ENCODE measurements around the gene SLC12A7. TPM values are rescaled to one million over a fixed set of nuclear protein-coding genes. Genes with fewer than 3 reads are reported as not detected.

Gene SLC12A7
- total RNA-seq, 2 experiments from 2014 or later: 0.06 TPM; not detected in 1

DNA sequence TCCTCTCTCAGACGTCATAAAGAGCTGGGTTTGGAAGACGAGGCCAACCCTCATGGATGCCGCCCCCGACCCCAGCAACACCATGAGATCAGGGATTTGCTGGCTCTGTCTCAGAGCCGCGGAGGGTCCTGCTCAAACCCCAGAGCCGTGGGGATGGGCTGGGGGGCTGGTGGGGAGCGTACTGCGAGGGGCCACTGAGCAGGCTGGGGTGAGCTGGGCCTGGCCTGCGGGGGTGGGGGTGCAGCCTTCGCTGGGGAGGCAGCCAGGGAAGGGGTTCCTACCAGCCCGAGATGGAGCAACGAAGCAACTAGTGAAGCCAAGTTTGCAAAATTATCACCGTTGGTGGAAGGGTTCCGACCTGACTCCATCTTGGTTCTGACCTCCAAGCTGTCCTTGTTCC lies 5.1 kb upstream of the SLC12A7 start:
- Histone ChIP-seq H3K9me3 (ENCODE audit: low read length) (no peaks in the 10 kb centered on the region), H3K79me2 (ENCODE audit: insufficient read depth, low read depth, low read length) (no peaks in the 10 kb centered on the region), H3K9me2 (ENCODE audit: insufficient read depth, low read length) (no peaks in the 10 kb centered on the region), H2AFZ (ENCODE audit: low read length) (no peak overlapping the region), H3K4me1 (ENCODE audit: insufficient read depth, low read length, poor library complexity, severe bottlenecking) (no peaks in the 10 kb centered on the region), H3K36me3 (ENCODE audit: insufficient read depth, low read length) (no peaks in the 10 kb centered on the region), H3K4me2 (ENCODE audit: low read length) (no peak overlapping the region), H4K20me1 (ENCODE audit: insufficient read depth, low read length) (no peaks in the 10 kb centered on the region), H3K4me3 (ENCODE audit: low read depth, low read length, poor library complexity, severe bottlenecking) (no peak overlapping the region), H3K27ac (ENCODE audit: low read depth, low read length, poor library complexity, severe bottlenecking) (no peak overlapping the region)
- POLR2A ChIA-PET: no interaction called here
- no TSS peak for BruUV-seq (replicated peaks)
- CTCF ChIA-PET (ENCODE audit: unreplicated experiment): interaction anchor here (0.6 kb wide), 1 partner anchor 670 kb away, joined by 3 read pairs; no protein-coding TSS in a partner anchor
- no peak for DNase-seq (ENCODE audit: low spot score)
- intact Hi-C loops (cut with micrococcal nuclease; ENCODE audit: unreplicated experiment): no loop called here
- no peak for TF ChIP-seq EZH2phosphoT487 (IDR thresholded peaks at IDR 0.05; ENCODE audit: borderline replicate concordance, low read depth, low read length)
- TF ChIP-seq, protein P1, sequence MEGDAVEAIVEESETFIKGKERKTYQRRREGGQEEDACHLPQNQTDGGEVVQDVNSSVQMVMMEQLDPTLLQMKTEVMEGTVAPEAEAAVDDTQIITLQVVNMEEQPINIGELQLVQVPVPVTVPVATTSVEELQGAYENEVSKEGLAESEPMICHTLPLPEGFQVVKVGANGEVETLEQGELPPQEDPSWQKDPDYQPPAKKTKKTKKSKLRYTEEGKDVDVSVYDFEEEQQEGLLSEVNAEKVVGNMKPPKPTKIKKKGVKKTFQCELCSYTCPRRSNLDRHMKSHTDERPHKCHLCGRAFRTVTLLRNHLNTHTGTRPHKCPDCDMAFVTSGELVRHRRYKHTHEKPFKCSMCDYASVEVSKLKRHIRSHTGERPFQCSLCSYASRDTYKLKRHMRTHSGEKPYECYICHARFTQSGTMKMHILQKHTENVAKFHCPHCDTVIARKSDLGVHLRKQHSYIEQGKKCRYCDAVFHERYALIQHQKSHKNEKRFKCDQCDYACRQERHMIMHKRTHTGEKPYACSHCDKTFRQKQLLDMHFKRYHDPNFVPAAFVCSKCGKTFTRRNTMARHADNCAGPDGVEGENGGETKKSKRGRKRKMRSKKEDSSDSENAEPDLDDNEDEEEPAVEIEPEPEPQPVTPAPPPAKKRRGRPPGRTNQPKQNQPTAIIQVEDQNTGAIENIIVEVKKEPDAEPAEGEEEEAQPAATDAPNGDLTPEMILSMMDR (conservative IDR thresholded peaks at IDR 0.05; ENCODE audit: low read length): no peak

DNA sequence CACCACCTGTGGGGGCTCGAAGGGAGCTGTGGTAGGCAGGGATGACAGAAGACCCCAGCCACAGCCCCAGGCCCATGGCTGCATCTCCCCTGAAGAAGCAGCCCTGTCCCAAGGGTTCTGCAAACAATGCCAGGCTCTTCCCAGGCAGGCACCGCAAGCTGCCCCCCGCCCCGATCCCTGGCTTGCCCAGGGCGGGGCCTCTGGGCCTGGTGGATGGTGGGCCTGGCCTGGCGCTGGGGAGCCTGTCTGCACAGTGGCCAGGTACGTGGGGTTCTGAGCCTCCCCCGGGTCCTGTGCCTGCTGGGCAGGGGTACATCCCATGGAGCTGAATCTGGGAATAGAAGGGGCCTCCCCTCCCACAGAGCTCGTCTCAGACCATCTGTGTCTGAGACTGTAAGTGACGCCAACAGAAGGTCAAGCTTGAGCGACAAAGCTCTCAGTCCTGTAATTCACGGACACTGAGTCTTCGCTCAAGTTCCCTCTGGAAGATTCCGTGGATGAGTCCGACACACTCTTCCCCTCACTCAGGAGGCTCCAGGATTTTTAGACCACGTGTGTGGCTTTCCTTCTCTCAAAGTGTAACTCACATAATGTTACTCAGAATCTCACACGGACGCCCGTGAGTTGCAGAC lies 4.4 kb upstream of the SLC12A7 start:
- Histone ChIP-seq H3K4me3 (ENCODE audit: low read depth, low read length, poor library complexity, severe bottlenecking) (no peak overlapping the region), H3K36me3 (ENCODE audit: insufficient read depth, low read length) (no peaks in the 10 kb centered on the region), H3K79me2 (ENCODE audit: insufficient read depth, low read depth, low read length) (no peaks in the 10 kb centered on the region), H3K4me2 (ENCODE audit: low read length) (no peak overlapping the region), H3K4me1 (ENCODE audit: insufficient read depth, low read length, poor library complexity, severe bottlenecking) (no peaks in the 10 kb centered on the region), H3K9me2 (ENCODE audit: insufficient read depth, low read length) (no peaks in the 10 kb centered on the region), H4K20me1 (ENCODE audit: insufficient read depth, low read length) (no peaks in the 10 kb centered on the region), H3K9me3 (ENCODE audit: low read length) (no peaks in the 10 kb centered on the region), H2AFZ (ENCODE audit: low read length) (no peak overlapping the region), H3K27ac (ENCODE audit: low read depth, low read length, poor library complexity, severe bottlenecking) (no peak overlapping the region)
- no peak for DNase-seq (ENCODE audit: low spot score)
- ChIA-PET CTCF (ENCODE audit: unreplicated experiment) (interaction anchor here (0.6 kb wide), 1 partner anchor 669 kb away, joined by 3 read pairs; no protein-coding TSS in a partner anchor), POLR2A (no interaction called here)
- no TSS peak for BruUV-seq (replicated peaks)
- TF ChIP-seq, protein P1 (conservative IDR thresholded peaks at IDR 0.05; ENCODE audit: low read length): no peak
- TF ChIP-seq EZH2phosphoT487 (IDR thresholded peaks at IDR 0.05; ENCODE audit: borderline replicate concordance, low read depth, low read length): no peak
- intact Hi-C loops (cut with micrococcal nuclease; ENCODE audit: unreplicated experiment): no loop called here

DNA sequence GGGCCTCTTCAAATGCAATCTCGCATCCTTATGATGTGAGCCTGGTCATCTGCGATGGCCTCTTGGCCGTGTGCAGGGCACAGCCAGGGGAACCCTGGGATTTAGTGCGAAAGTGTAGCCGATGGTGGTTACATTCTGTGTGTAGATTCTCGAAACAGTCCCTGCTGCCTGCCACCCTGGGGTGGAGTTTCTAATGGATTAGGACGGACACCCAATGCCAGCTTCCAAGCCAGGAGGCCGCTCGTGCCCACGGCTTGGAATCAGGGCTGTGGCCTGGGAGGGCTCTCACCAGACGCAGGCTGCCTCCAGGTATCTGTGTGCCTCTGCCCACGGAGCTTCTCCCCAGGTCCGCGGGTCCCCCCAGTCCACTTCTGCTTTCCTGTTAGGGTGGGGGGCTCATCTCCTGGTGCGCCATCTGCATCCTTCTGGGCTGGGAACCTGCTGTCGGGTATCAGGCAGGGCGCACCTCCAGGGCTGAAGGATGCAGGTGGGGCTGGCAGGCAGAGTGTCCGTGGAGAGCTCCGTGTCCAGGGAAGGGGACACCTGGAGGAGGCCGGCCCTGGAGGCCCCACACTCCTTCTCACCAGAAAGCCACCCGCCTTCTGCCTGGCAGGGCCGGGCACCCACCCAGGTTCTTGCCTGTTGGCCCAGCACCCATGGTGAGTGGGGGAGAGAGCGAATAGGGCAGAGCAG lies 3.4 kb upstream of the SLC12A7 start:
- no peaks in the 10 kb centered on the region for H4K20me1 ChIP-seq (ENCODE audit: insufficient read depth, low read length)
- POLR2A ChIA-PET: no interaction called here
- TF ChIP-seq EZH2phosphoT487 (IDR thresholded peaks at IDR 0.05; ENCODE audit: borderline replicate concordance, low read depth, low read length): no peak
- TF ChIP-seq, protein P1 (conservative IDR thresholded peaks at IDR 0.05; ENCODE audit: low read length): no peak
- no peaks in the 10 kb centered on the region for H3K36me3 ChIP-seq (ENCODE audit: insufficient read depth, low read length)
- no peak overlapping the region for H3K27ac ChIP-seq (ENCODE audit: low read depth, low read length, poor library complexity, severe bottlenecking)
- no peak overlapping the region for H3K4me2 ChIP-seq (ENCODE audit: low read length)
- H3K9me3 ChIP-seq (ENCODE audit: low read length): no peaks in the 10 kb centered on the region
- CTCF ChIA-PET (ENCODE audit: unreplicated experiment): no interaction called here
- intact Hi-C loops (cut with micrococcal nuclease; ENCODE audit: unreplicated experiment): no loop called here
- no peak for DNase-seq (ENCODE audit: low spot score)
- no peaks in the 10 kb centered on the region for H3K79me2 ChIP-seq (ENCODE audit: insufficient read depth, low read depth, low read length)
- no peak overlapping the region for H2AFZ ChIP-seq (ENCODE audit: low read length)
- no peaks in the 10 kb centered on the region for H3K9me2 ChIP-seq (ENCODE audit: insufficient read depth, low read length)
- no TSS peak for BruUV-seq (replicated peaks)
- no peak overlapping the region for H3K4me3 ChIP-seq (ENCODE audit: low read depth, low read length, poor library complexity, severe bottlenecking)
- H3K4me1 ChIP-seq (ENCODE audit: insufficient read depth, low read length, poor library complexity, severe bottlenecking): no peaks in the 10 kb centered on the region
